Activated CD4-positive, alpha-beta memory T cell treated with anti-CD3 and anti-CD28 coated beads for 36 hours (primary cell): ENCODE data around the gene ADAMTSL1. TPM values are rescaled to one million over a fixed set of nuclear protein-coding genes. Genes with fewer than 3 reads are reported as not detected.

Experiments used
- CTCF ChIA-PET: fragments of 350-600 bp; sonication (Branson Sonifier 250); formaldehyde crosslinking; loops from one replicate; lab custom pipeline; 2021; ENCODE audit warnings: antibody characterized with exemption, inconsistent platforms; lab: Charles Lee
- POLR2A ChIA-PET: fragments of 350-600 bp; sonication (Branson Sonifier 250); formaldehyde crosslinking; loops from one replicate; lab custom pipeline; 2021; ENCODE audit warnings: antibody characterized with exemption; lab: Charles Lee
- DNase-seq: peaks from one replicate; pipeline ENCODE4 v3.0.0-alpha.2; 2020
- H3K27ac Mint-ChIP-seq: one replicate; pipeline ENCODE4 v1.8.0; 2021; ENCODE audit warnings: mixed read lengths
- H3K27me3 Mint-ChIP-seq: one replicate; pipeline ENCODE4 v1.8.0; 2021; ENCODE audit warnings: mixed read lengths
- H3K36me3 Mint-ChIP-seq: one replicate; pipeline ENCODE4 v1.8.0; 2021; ENCODE audit warnings: mixed read lengths
- H3K4me1 Mint-ChIP-seq: one replicate; pipeline ENCODE4 v1.8.0; 2021; ENCODE audit warnings: low read depth, mixed read lengths
- H3K4me3 Mint-ChIP-seq: one replicate; pipeline ENCODE4 v1.8.0; 2021; ENCODE audit warnings: mild to moderate bottlenecking, mixed read lengths
- H3K9me3 Mint-ChIP-seq: one replicate; pipeline ENCODE4 v1.8.0; 2021; ENCODE audit warnings: mixed read lengths
- intact Hi-C: fragments of 100-400 bp; cut with micrococcal nuclease; formaldehyde crosslinking; loops from one replicate; pipeline ENCODE4 v1.15.1; 2023
- total RNA-seq, 2 experiments: library from RNA; stranded (reverse); gene quantifications; one replicate each; pipeline ENCODE4 v1.2.3, GENCODE V29; 2021

The ADAMTSL1 gene
- total RNA-seq, 2 experiments from 2014 or later, result not detected

DNA sequence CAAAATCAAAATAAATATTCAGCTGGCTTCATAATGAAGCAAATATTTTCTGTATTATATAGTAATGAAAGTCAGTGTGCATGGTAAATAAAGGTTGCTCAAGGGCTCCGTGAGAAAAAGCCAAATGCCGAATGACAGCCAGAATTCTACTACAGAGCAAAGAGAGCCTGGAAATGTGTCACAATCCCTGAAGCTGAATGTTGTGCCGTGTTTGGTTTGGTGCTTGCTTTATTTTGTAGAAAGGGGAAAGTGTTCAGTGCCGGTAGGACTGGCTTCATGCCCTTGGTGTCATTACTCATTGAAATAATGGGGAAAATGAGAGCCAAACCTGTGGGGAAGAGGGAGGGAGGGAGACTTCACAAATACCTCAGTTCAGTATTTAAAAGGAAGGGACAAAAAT is 26.8 kb upstream of the ADAMTSL1 start:
- Mint-ChIP-seq H3K9me3 (no peaks in the 10 kb centered on the region), H3K27ac (no peak overlapping the region), H3K36me3 (no peaks in the 10 kb centered on the region), H3K27me3 (no peaks in the 10 kb centered on the region), H3K4me3 (no peak overlapping the region), H3K4me1 (no peaks in the 10 kb centered on the region)
- no peak for DNase-seq
- intact Hi-C loops, result no loop called here
- ChIA-PET CTCF (interaction anchor here (1.2 kb wide), 1 partner anchor 192 kb away, joined by 3 read pairs; no protein-coding TSS in a partner anchor), POLR2A (no interaction called here)

DNA sequence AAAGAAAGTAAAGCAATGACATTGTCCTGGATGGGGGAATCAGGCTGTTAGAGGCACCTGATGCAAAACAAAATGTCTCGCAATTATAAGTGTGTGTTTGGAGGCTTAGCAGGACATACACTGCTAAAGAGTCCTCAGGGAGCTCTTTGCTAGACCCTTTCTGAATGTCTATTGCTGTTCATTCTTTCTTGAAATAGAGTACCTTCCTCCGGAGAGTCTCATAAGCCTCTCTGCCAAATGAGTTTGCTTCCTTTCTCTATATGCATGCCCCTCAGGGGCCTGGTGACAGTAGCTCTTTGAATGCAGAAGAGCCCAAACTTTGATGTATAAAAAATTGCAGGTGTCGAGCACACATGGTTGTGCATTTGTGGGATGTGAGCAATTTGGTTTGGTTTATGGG is 26.4 kb upstream of the ADAMTSL1 start:
- Mint-ChIP-seq H3K36me3 (no peaks in the 10 kb centered on the region), H3K27me3 (no peaks in the 10 kb centered on the region), H3K9me3 (no peaks in the 10 kb centered on the region), H3K27ac (no peak overlapping the region), H3K4me1 (no peaks in the 10 kb centered on the region), H3K4me3 (no peak overlapping the region)
- ChIA-PET CTCF (interaction anchor here (1.2 kb wide), 1 partner anchor 193 kb away, joined by 3 read pairs; no protein-coding TSS in a partner anchor), POLR2A (no interaction called here)
- intact Hi-C loops, result no loop called here
- no peak for DNase-seq

DNA sequence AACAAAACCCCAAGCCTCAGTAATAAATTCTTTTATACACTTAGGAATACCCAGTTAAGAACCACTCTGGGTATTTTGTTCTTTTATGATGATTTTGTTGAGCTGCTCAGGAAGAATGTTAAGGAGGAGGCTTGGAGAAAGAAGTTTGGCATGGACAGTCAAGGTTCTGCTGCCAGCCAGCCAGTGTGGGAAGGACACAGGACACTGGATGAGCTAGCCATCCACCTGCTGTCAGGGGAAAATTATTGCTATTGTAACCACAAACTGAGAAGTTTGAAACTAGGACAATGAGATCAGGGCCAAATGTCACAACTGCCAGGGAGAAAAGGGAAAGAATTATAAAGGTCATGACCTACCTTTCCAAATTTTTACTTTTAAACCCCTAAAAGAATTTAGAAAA is 25.9 kb upstream of the ADAMTSL1 start:
- Mint-ChIP-seq H3K9me3 (no peaks in the 10 kb centered on the region), H3K4me1 (no peaks in the 10 kb centered on the region), H3K36me3 (no peaks in the 10 kb centered on the region), H3K27me3 (no peaks in the 10 kb centered on the region), H3K4me3 (no peak overlapping the region), H3K27ac (no peak overlapping the region)
- intact Hi-C loops, result no loop called here
- DNase-seq, result no peak
- POLR2A ChIA-PET, result no interaction called here
- CTCF ChIA-PET, result interaction anchor here (1.2 kb wide), 1 partner anchor 193 kb away, joined by 3 read pairs; no protein-coding TSS in a partner anchor

DNA sequence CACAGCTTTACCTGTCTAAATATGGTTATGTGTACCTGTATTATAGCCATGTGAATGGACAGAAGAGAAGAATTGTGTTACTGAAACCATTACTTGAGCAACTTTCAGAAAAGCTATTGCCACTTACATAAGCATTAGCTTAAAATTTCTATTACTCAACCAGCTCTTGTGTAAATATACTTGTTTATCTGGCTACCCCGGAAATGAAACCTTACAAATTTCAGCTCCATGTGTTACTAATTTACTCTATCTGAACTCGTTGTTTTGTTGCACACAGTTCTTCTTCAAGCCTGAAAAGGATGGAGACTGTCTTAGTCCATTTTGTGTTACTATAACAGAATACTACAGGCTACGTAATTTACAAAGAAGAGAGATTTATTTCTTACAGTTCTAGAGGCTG is 22.5 kb upstream of the ADAMTSL1 start:
- intact Hi-C loops, result no loop called here
- no peaks in the 10 kb centered on the region for H3K36me3 Mint-ChIP-seq
- no peaks in the 10 kb centered on the region for H3K27me3 Mint-ChIP-seq
- DNase-seq, result no peak
- H3K27ac Mint-ChIP-seq, result no peak overlapping the region
- H3K4me3 Mint-ChIP-seq, result no peak overlapping the region
- POLR2A ChIA-PET, result no interaction called here
- H3K4me1 Mint-ChIP-seq, result no peaks in the 10 kb centered on the region
- H3K9me3 Mint-ChIP-seq, result no peaks in the 10 kb centered on the region
- CTCF ChIA-PET, result interaction anchor here (0.6 to 3.7 kb wide), 3 partner anchors 9 to 641 kb away, joined by 3 to 19 read pairs (median 4); no protein-coding TSS in a partner anchor

DNA sequence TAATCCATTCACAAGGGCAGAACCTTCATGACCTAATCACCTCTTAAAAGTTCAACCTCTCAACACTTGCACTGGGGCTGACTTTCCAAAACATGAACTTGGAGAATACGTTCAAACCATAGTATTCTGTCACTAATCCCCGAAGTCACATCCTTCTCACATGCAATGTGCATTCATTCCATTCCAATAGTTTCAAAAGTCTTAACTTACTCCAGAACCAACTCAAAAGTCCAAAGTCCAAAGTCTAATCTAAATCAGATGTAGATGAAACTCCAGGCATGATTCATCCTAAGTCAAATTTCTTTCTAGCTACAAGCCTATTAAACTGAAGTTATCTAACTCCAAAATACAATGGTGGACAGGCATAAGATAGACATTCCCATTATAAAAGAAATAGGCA is 21.7 kb upstream of the ADAMTSL1 start:
- no peak for DNase-seq
- no peaks in the 10 kb centered on the region for H3K9me3 Mint-ChIP-seq
- POLR2A ChIA-PET, result no interaction called here
- H3K4me1 Mint-ChIP-seq, result no peaks in the 10 kb centered on the region
- H3K36me3 Mint-ChIP-seq, result no peaks in the 10 kb centered on the region
- H3K27ac Mint-ChIP-seq, result no peak overlapping the region
- no peak overlapping the region for H3K4me3 Mint-ChIP-seq
- no peaks in the 10 kb centered on the region for H3K27me3 Mint-ChIP-seq
- intact Hi-C loops, result no loop called here
- CTCF ChIA-PET, result interaction anchor here (3.7 kb wide), 1 partner anchor 10 kb away, joined by 19 read pairs; no protein-coding TSS in a partner anchor

DNA sequence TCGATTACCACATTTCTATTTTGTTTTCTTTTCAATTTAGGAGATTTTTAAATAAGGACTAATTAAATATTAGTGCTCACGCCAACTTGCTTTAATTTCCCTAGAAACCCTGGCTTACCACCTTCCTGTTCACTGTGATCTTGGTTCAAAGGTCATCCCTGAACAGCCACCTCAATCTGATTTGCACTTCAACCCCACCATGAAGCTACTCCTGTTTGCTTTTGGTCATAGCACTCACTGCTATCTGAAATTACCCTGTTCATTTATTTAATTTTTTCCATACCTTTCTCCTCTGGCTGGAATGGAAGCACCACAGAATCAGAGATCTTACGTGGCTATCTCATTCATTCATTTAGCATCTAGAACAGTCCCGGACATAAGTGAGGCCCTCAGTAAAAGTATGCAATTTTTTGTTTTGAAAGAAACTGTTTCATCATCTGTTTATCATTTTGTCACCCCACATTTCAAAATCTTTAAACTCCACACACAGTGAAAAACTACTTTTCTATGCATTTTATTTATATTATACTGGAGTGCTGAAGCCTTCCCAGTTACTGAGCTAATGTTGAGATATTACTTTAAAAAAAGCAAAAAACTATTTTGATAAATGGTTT is 17.2 kb upstream of the ADAMTSL1 start:
- Mint-ChIP-seq H3K4me3 (no peak overlapping the region), H3K36me3 (no peaks in the 10 kb centered on the region), H3K4me1 (no peaks in the 10 kb centered on the region), H3K27me3 (peaks cover 2% of the 10 kb centered on the region), H3K9me3 (no peaks in the 10 kb centered on the region), H3K27ac (no peak overlapping the region)
- POLR2A ChIA-PET, result no interaction called here
- intact Hi-C loops, result no loop called here
- CTCF ChIA-PET, result interaction anchor here (2.9 kb wide), 1 partner anchor 14 kb away, joined by 12 read pairs; no protein-coding TSS in a partner anchor
- DNase-seq, result no peak

DNA sequence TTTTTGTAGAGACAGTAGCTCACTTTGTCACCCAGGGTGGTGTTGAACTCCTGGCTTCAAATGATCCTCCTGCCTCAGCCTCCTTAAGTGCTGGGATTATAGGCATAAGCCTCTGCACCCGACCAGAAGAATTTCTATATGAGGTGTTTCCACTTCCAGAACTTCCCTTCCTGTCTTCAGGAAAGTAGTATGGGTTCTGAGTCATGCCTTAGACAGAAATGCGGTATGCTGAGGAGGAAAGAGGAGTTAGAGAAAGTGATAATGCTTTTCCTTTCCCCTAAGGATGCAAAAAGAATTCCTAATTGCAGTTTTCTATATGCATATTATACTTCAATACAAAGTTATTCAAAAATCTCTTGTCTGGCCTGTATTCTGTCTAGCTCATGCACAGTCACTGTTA is 16.4 kb upstream of the ADAMTSL1 start:
- H3K27ac Mint-ChIP-seq, result no peak overlapping the region
- H3K27me3 Mint-ChIP-seq, result peaks cover 2% of the 10 kb centered on the region
- CTCF ChIA-PET, result interaction anchor here (2.9 kb wide), 1 partner anchor 15 kb away, joined by 12 read pairs; no protein-coding TSS in a partner anchor
- H3K36me3 Mint-ChIP-seq, result no peaks in the 10 kb centered on the region
- no peak overlapping the region for H3K4me3 Mint-ChIP-seq
- POLR2A ChIA-PET, result no interaction called here
- H3K9me3 Mint-ChIP-seq, result no peaks in the 10 kb centered on the region
- intact Hi-C loops, result no loop called here
- no peaks in the 10 kb centered on the region for H3K4me1 Mint-ChIP-seq
- no peak for DNase-seq

DNA sequence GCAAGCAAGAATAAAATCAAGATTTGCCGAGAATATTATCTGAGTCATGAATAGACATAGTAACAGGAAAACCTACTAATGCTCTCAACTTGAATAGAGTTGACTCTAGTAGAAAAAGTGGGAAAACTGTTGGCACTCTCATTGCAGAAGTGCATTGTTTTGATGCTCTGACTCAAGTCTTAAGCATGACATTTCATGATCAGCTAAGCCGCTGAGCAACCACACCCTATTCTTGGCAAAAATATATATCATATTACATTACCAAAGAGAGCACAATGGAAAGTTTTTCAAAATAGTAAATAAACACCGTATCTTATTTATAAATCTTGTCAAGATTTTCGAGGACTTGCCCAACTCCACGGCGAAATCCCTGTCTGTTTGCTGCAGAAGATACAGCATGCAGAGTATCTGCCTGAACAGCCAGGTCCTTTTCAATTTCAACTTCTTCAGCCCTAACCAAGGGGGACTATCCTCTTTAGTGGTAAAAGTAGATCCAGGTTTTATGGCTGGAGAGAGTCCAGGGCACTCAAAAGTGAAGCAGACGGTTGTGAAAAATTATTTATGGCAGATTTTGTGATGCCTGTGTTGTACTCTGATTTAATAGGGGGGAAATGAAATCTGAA is 13.9 kb upstream of the ADAMTSL1 start:
- Mint-ChIP-seq H3K4me3 (no peak overlapping the region), H3K27ac (no peak overlapping the region), H3K9me3 (no peaks in the 10 kb centered on the region), H3K36me3 (no peaks in the 10 kb centered on the region), H3K27me3 (peaks cover 2% of the 10 kb centered on the region), H3K4me1 (no peaks in the 10 kb centered on the region)
- intact Hi-C loops, result no loop called here
- CTCF ChIA-PET, result no interaction called here
- POLR2A ChIA-PET, result no interaction called here
- DNase-seq, result no peak

DNA sequence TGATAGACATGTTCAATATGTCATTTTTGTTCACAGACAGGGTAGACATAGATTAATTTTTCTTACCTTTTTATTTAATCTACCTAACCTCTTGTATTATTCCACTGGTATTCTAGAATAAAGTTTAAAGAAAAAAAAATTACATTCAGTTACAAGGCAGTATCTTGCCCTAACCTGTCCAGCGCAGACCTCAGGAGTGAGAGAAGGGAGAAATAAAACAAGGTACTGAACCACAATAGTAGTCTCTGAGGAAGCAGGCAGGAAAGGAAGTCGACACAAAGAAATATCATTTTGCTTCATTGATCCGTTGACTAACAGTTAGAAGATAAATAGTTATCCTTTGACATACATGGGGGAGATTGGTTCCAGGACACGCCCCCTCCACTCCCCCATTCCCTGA is 12.5 kb upstream of the ADAMTSL1 start:
- ChIA-PET CTCF (no interaction called here), POLR2A (no interaction called here)
- Mint-ChIP-seq H3K36me3 (no peaks in the 10 kb centered on the region), H3K27me3 (peaks cover 2% of the 10 kb centered on the region), H3K27ac (no peak overlapping the region), H3K4me1 (no peaks in the 10 kb centered on the region), H3K9me3 (no peaks in the 10 kb centered on the region), H3K4me3 (no peak overlapping the region)
- DNase-seq, result no peak
- intact Hi-C loops, result no loop called here

DNA sequence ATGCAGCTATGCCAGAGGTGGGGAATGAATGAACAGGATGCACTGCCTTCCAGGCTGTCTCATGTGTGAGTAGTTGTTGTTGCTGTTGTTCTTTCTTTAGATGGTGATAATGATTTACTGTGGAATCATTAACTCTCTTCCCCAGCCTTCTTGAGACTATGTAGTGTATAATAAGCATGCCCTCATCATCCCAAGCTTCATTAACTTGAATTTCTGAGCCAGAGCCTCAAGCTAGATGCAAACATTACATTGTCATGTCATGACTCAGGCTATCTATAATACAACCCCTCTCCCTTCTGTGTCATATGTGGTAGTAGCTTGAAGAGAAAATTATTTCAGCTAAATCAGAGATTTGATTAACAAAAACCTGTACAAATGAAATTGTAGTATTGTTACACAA is 10.0 kb upstream of the ADAMTSL1 start:
- no peak overlapping the region for H3K4me3 Mint-ChIP-seq
- CTCF ChIA-PET, result no interaction called here
- POLR2A ChIA-PET, result no interaction called here
- H3K9me3 Mint-ChIP-seq, result no peaks in the 10 kb centered on the region
- no peaks in the 10 kb centered on the region for H3K4me1 Mint-ChIP-seq
- H3K27ac Mint-ChIP-seq, result no peak overlapping the region
- peaks cover 1% of the 10 kb centered on the region for H3K27me3 Mint-ChIP-seq
- intact Hi-C loops, result no loop called here
- no peaks in the 10 kb centered on the region for H3K36me3 Mint-ChIP-seq
- DNase-seq, result no peak

DNA sequence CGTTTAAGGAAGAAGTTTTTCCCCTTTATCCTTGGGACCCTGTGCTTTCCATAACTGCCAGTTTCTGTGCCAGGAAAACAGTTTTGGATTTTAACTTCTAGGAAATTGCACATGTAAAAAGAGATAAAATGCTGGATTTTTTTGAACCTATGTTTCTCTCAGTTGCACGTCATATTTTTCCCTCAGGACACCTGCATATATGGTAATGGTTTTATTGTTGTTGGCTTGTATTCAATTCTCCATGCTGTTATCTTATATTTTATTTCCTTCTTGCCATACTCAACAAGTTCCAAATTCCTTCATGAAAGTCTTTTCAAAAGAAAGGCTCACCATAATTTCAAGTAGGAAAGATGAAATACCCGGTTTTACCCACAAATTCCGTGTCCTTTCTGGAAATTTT is 7.9 kb upstream of the ADAMTSL1 start:
- intact Hi-C loops, result no loop called here
- ChIA-PET CTCF (no interaction called here), POLR2A (no interaction called here)
- DNase-seq, result no peak
- Mint-ChIP-seq H3K36me3 (no peaks in the 10 kb centered on the region), H3K9me3 (no peaks in the 10 kb centered on the region), H3K27me3 (peaks cover 1% of the 10 kb centered on the region), H3K4me1 (no peaks in the 10 kb centered on the region), H3K4me3 (no peak overlapping the region), H3K27ac (no peak overlapping the region)

DNA sequence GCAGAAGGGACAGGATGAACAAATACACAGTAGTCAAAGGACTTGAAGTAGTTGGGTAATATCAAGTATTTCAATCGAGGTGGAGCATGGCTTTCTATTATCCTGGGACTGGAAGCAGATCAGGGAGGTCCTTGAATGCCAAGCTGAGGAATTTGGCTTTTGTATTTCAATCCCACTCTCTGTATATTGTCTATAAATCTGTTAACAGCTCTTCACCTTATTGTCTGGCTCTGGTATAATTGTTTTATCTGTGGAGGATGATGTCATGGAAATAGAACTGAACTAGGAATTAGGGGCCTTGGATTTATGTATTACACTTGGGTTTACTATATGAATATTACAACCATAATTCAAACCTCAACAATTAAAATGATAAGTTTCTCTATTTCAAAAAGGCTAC is 6.3 kb upstream of the ADAMTSL1 start:
- CTCF ChIA-PET, result no interaction called here
- H3K36me3 Mint-ChIP-seq, result no peaks in the 10 kb centered on the region
- no peaks in the 10 kb centered on the region for H3K9me3 Mint-ChIP-seq
- peaks cover 1% of the 10 kb centered on the region for H3K27me3 Mint-ChIP-seq
- POLR2A ChIA-PET, result no interaction called here
- no peak overlapping the region for H3K4me3 Mint-ChIP-seq
- intact Hi-C loops, result no loop called here
- no peaks in the 10 kb centered on the region for H3K4me1 Mint-ChIP-seq
- no peak overlapping the region for H3K27ac Mint-ChIP-seq
- no peak for DNase-seq

DNA sequence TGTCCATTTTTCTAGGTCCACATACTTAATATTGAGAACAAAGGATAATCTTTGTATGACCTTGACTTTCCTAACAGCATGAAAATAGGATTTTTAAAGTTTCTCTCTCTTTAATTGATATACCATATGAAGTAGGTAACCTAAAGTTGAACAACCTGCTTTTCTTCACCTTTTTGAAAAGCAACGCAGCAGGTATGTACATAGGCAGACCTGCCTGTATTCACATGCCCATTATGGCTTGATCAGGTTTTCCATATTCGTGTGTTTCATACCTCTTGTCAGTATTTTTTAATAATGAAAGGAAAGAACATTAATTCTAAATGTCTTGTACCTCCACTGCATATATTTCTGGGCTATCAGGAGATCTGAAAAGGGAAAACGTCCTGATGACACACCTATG is 1.5 kb upstream of the ADAMTSL1 start:
- H3K36me3 Mint-ChIP-seq, result no peaks in the 10 kb centered on the region
- POLR2A ChIA-PET, result no interaction called here
- intact Hi-C loops, result no loop called here
- peaks cover 5% of the 10 kb centered on the region for H3K4me1 Mint-ChIP-seq
- CTCF ChIA-PET, result interaction anchor here (1.0 kb wide), 1 partner anchor 28 kb away, joined by 3 read pairs; no protein-coding TSS in a partner anchor
- DNase-seq, result no peak
- H3K9me3 Mint-ChIP-seq, result no peaks in the 10 kb centered on the region
- no peak overlapping the region for H3K4me3 Mint-ChIP-seq
- no peaks in the 10 kb centered on the region for H3K27me3 Mint-ChIP-seq
- H3K27ac Mint-ChIP-seq, result no peak overlapping the region
